Measurements from ENCODE around the gene CTSW. TPM values are rescaled to one million over a fixed set of nuclear protein-coding genes. Genes with fewer than 3 reads are reported as not detected.

Gene CTSW
- total RNA-seq, 1 donor from 2014 or later: not detected

DNA sequence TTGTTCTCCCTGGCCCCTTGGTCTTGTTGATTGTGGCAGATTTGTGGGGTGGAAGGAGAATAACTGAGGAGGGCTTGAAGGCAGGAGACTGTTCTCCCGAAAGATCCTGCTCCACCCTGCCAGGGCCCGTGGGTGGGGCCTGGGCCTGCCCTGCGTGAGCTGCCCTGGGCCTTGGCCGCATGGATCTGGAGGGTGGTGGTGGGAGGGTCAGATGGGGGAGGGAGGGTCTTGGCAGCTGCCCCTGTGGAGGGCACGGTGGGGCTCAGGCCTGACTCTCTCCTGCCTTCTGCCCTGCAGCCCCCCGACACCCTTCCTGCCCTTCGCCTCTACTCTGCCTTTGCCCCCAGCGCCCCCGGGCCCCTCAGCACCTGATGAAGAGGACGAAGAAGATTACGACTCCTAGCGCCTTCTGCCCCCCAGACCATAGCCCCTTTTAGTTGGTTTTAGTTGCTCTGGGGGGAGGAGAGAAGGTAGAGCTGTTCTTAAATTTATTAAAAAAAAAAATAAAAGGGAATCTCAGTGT is 41.5 kb downstream of the CTSW start:
- no peak overlapping the region for H3K27ac Mint-ChIP-seq (ENCODE audit: unreplicated experiment)
- H3K9me3 Mint-ChIP-seq (ENCODE audit: unreplicated experiment): peaks cover 5% of the 10 kb centered on the region
- H3K36me3 Mint-ChIP-seq (ENCODE audit: unreplicated experiment): no peaks in the 10 kb centered on the region
- H3K4me3 Mint-ChIP-seq (ENCODE audit: unreplicated experiment): no peak overlapping the region
- no peak for DNase-seq
- TF ChIP-seq, protein P1, sequence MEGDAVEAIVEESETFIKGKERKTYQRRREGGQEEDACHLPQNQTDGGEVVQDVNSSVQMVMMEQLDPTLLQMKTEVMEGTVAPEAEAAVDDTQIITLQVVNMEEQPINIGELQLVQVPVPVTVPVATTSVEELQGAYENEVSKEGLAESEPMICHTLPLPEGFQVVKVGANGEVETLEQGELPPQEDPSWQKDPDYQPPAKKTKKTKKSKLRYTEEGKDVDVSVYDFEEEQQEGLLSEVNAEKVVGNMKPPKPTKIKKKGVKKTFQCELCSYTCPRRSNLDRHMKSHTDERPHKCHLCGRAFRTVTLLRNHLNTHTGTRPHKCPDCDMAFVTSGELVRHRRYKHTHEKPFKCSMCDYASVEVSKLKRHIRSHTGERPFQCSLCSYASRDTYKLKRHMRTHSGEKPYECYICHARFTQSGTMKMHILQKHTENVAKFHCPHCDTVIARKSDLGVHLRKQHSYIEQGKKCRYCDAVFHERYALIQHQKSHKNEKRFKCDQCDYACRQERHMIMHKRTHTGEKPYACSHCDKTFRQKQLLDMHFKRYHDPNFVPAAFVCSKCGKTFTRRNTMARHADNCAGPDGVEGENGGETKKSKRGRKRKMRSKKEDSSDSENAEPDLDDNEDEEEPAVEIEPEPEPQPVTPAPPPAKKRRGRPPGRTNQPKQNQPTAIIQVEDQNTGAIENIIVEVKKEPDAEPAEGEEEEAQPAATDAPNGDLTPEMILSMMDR (IDR thresholded peaks at IDR 0.05; ENCODE audit: partially characterized antibody, unreplicated experiment): no peak
- H3K4me1 Mint-ChIP-seq (ENCODE audit: low read depth, unreplicated experiment): no peaks in the 10 kb centered on the region
- peaks cover 8% of the 10 kb centered on the region for H3K27me3 Mint-ChIP-seq (ENCODE audit: unreplicated experiment)

DNA sequence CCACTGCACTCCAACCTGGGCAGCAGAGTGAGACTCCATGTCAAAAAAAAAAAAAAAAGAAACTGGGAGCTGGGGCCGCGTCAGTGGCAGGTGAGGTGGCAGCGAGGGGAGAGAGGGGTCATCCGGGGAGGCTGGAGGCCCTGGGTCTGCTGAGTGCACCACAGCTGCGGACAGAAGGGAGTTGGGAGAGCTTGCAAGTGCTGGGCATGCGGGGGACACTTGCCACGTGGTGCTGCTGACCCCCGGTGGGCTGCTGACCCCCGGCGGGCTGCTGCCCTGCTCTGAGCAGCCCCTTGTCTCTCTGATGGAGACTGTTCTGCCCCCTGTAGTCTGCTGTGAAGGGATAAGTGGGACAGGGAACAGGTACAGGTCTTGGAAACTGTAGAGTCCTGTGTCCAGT is 42.2 kb downstream of the CTSW start:
- Mint-ChIP-seq H3K4me3 (ENCODE audit: unreplicated experiment) (no peak overlapping the region), H3K27ac (ENCODE audit: unreplicated experiment) (no peak overlapping the region), H3K36me3 (ENCODE audit: unreplicated experiment) (no peaks in the 10 kb centered on the region), H3K27me3 (ENCODE audit: unreplicated experiment) (peaks cover 4% of the 10 kb centered on the region), H3K4me1 (ENCODE audit: low read depth, unreplicated experiment) (no peaks in the 10 kb centered on the region), H3K9me3 (ENCODE audit: unreplicated experiment) (peaks cover 5% of the 10 kb centered on the region)
- no peak for DNase-seq
- TF ChIP-seq, protein P1 (IDR thresholded peaks at IDR 0.05; ENCODE audit: partially characterized antibody, unreplicated experiment): no peak

DNA sequence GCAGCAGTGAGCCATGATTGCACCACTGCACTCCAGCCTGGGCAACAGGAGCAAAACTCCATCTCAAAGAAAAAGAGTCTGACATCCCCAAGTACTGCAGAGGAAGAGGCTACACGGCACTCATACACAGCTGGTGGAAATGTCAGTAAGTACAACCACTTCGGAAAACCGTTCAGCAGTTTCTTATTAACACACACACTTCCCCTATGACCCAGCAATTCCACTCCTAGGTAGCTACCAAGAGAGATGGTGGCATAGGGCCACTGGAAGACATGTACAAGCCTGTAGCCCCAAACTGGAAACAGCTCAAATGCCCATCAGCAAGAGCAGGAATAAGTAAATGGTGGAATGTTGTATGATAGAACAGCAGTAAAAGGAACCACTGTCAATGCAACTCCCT is 42.9 kb downstream of the CTSW start:
- H3K4me3 Mint-ChIP-seq (ENCODE audit: unreplicated experiment): no peak overlapping the region
- no peaks in the 10 kb centered on the region for H3K36me3 Mint-ChIP-seq (ENCODE audit: unreplicated experiment)
- H3K9me3 Mint-ChIP-seq (ENCODE audit: unreplicated experiment): peaks cover 5% of the 10 kb centered on the region
- no peak for DNase-seq
- H3K27ac Mint-ChIP-seq (ENCODE audit: unreplicated experiment): no peak overlapping the region
- peaks cover 1% of the 10 kb centered on the region for H3K27me3 Mint-ChIP-seq (ENCODE audit: unreplicated experiment)
- H3K4me1 Mint-ChIP-seq (ENCODE audit: low read depth, unreplicated experiment): no peaks in the 10 kb centered on the region
- TF ChIP-seq, protein P1 (IDR thresholded peaks at IDR 0.05; ENCODE audit: partially characterized antibody, unreplicated experiment): no peak

DNA sequence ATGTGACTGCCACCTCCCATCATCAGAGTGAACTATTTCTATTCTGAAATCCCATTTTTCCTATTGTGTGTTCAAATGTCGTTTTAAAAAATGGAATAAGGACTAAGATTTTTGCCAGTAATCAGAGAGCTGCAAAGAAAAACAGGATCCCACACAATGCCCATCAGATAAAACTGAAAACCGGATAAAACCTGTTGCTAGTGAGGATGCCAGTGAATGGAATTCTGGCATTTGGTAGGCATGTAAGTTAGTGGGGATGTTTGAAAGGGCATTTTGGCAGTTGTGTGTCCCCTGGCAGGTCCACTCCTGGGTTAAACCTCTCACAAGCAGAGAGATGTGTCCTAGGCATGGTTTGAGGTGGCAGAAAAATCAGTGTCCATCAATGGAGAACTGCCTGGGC is 45.8 kb downstream of the CTSW start:
- Mint-ChIP-seq H3K9me3 (ENCODE audit: unreplicated experiment) (peaks cover 2% of the 10 kb centered on the region), H3K36me3 (ENCODE audit: unreplicated experiment) (no peaks in the 10 kb centered on the region), H3K27me3 (ENCODE audit: unreplicated experiment) (peaks cover 1% of the 10 kb centered on the region), H3K4me3 (ENCODE audit: unreplicated experiment) (no peak overlapping the region), H3K27ac (ENCODE audit: unreplicated experiment) (no peak overlapping the region), H3K4me1 (ENCODE audit: low read depth, unreplicated experiment) (no peaks in the 10 kb centered on the region)
- no peak for DNase-seq
- TF ChIP-seq, protein P1 (IDR thresholded peaks at IDR 0.05; ENCODE audit: partially characterized antibody, unreplicated experiment): no peak

DNA sequence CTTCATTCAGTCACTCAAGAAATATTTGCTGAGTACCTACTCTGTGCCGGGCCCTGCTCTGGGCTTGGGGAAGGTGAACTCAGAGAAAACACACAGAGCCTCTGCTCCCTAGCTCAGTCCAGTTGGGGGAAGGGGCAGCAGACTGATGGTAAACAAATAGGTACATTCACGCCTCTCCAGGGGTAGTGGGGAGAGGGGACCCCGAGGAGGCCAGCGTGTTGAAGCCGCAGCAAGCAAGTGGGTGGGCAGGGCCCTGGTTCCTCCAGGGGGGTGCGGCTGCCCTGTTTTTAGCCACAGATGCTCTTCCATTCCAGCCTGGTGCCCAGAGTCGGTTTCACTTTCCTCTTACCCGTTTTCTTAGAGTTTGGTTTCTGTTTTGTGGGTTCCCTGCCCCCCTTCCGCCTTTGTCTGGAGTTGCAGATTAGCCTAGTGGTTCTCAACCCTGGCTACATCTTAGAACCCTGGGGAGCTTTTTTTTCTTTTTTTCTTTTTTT is 48.3 kb downstream of the CTSW start:
- Mint-ChIP-seq H3K4me3 (ENCODE audit: unreplicated experiment) (no peak overlapping the region), H3K27me3 (ENCODE audit: unreplicated experiment) (no peaks in the 10 kb centered on the region), H3K36me3 (ENCODE audit: unreplicated experiment) (no peaks in the 10 kb centered on the region), H3K27ac (ENCODE audit: unreplicated experiment) (no peak overlapping the region), H3K9me3 (ENCODE audit: unreplicated experiment) (no peaks in the 10 kb centered on the region), H3K4me1 (ENCODE audit: low read depth, unreplicated experiment) (no peaks in the 10 kb centered on the region)
- TF ChIP-seq, protein P1 (IDR thresholded peaks at IDR 0.05; ENCODE audit: partially characterized antibody, unreplicated experiment): no peak
- no peak for DNase-seq

Data from glutamatergic neuron (in vitro differentiated cells).